ENCODE measurements around the gene SPINK13.
A peak's percentile ranks its signal among the peaks of the same experiment; 100 is the strongest.

The SPINK13 gene

DNA sequence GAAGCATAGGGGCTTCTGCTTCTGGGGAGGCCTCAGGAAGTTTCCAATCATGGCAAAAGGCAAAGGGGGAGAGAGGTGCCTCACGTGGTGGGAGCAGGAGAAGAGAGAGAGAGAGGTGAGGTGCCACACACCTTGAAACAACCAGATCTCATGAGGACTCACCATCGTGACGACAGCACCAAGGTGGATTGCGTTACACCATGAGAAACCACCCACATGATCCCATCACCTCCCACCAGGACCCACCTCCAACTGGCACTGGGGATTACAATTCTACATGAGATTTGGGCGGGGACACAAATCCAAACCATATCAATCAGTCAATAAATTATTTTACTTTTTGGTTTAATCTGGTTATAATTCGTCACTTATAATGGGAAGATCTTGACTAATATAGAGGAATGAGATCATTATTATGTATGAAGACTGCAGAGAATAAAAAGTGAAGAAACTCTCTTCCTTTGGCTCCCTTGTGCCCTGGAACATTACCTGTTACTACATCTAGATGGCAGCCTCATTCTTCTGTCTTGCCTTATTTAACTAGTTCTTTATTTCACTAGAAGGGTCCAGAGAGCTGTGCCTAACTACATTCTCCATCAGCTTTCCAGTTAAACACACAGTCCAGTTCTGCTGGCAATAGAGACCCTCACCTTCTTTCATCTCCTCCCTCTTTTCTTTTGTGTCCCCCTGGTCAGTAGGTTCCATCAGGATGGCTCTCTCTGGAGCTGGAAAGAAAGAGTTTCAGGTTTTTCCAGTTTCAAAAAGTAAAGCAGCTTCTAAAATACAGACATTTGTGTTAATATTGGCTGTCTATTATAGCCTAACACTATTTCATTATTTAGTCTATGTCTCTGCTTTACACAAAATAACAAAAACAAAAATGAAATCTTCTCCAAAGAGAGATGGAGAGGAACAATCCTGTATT lies 21.9 kb downstream of the SPINK13 start:
- peak; percentile 82 for TF ChIP-seq CTCF (conservative IDR thresholded peaks at IDR 0.05)
- H3K27ac ChIP-seq: peak overlapping the region; percentile 9; the same call in 1 of the 2 replicates

DNA sequence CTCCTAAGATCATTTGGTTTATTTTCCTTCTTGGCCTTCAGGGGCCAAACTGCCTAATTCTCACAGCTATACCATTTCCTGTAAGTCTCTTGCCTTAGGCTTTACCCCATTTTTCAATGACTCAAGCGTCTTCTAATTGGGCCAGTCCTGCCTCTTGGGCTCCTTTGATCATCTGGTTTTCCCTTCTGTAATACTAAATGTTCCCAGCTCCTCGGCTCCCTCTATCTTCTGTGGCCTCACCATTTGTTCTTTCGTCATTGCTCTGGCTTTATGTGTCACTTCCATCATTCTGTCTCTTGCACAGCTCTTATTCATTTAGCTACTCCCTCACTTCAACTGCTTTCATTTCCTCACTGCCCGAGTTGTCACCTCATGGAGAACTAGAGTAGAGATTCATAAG lies 29.1 kb downstream of the SPINK13 start:
- TF ChIP-seq CTCF (conservative IDR thresholded peaks at IDR 0.05): no peak
- H3K27ac ChIP-seq: no peak overlapping the region

- H3K27ac ChIP-seq: no peak overlapping the region
- TF ChIP-seq CTCF (conservative IDR thresholded peaks at IDR 0.05): peak; percentile 40
Observed at GRCh38 chr5:148306446-148306845, 37.9 kb downstream of the SPINK13 start.

- no peak for TF ChIP-seq CTCF (conservative IDR thresholded peaks at IDR 0.05)
- H3K27ac ChIP-seq: no peak overlapping the region
Observed at GRCh38 chr5:148309019-148309418, 40.4 kb downstream of the SPINK13 start.

- no peak for TF ChIP-seq CTCF (conservative IDR thresholded peaks at IDR 0.05)
- H3K27ac ChIP-seq: no peak overlapping the region
Observed at GRCh38 chr5:148309746-148310145, 41.2 kb downstream of the SPINK13 start.

DNA sequence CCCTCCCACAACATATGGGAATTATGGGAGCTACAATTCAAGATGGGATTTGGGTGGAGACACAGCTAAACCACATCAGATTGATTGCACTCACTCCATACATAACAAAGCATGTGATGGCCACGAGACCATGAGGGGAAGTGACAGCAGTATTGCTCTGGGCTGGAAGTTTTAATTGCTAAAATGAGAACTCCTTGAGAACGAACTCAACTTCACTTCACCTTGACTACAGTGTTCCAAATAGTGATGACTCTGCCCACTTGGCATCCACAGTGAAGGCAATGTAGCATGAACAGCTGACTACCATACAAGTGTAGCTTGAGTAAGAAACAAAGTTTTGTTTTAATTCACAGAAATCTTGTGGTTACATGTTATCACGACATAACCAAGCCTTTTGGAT lies 42.9 kb downstream of the SPINK13 start:
- no peak for TF ChIP-seq CTCF (conservative IDR thresholded peaks at IDR 0.05)
- no peak overlapping the region for H3K27ac ChIP-seq

DNA sequence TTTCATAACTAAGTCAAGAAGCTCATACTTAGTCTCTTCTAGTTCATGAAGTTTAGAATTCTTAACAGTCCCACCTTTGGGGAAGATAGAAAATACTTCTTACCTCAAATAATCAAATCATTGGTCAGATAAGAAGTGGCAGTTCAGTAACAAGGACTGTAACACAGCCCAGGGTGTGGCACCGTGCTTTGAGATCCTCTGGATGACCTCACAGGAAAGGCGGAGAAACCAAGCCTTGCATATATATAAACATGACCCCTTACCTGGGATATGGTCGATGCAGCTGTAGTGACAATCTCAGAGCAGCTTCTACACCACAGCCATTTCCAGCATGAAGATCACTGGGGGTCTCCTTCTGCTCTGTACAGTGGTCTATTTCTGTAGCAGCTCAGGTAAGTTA lies 43.6 kb downstream of the SPINK13 start, which contains the start of gene SPINK7:
Gene SPINK7 (plus strand): TSS at position 271 of the 400 bp plus-strand sequence. CDS start 61 bp downstream, at position 332.
- no peak for TF ChIP-seq CTCF (conservative IDR thresholded peaks at IDR 0.05)
- H3K27ac ChIP-seq: no peak within 1 kb of the TSS

Measured in VCaP (cell line).